Erythroblast (primary cell): Measurements from ENCODE around the gene RHEX.

ENCODE experiments used
- GATA1 ChIP-seq: IDR thresholded peaks from 2 replicates; pipeline ENCODE4 v1.6.1; 2011; ENCODE audit warnings: low read depth, mild to moderate bottlenecking, control low read depth, low read length, moderate library complexity
- POLR2A ChIP-seq: IDR thresholded peaks from 2 replicates; pipeline ENCODE4 v1.6.1; 2011; ENCODE audit warnings: mild to moderate bottlenecking, low read length

GRCh38 chr1:206074839-206075238 is 21.9 kb downstream of the RHEX start:
- TF ChIP-seq POLR2A (no peak), GATA1 (no peak)
